Measurements from ENCODE around the gene PSEN2.

DNA sequence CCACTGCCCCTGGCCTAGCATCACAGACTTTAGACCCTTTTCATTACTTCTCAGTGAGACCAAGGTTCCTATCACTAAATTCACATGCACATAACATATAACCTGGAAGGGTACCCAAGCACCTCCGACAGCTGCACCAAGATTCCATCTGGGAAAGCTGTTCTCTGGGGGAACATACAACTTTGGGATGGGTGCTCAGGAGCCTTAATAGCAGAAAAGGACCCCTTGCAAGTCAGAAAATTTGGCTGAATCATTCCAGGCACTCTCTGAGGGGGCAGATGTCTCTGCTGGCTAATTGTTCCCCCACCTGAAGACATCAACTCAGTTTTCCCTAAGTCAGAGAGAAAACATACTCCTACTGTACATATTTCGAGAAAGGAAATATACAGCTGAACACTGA is 41.3 kb upstream of the PSEN2 start:
- TF ChIP-seq, protein P1, sequence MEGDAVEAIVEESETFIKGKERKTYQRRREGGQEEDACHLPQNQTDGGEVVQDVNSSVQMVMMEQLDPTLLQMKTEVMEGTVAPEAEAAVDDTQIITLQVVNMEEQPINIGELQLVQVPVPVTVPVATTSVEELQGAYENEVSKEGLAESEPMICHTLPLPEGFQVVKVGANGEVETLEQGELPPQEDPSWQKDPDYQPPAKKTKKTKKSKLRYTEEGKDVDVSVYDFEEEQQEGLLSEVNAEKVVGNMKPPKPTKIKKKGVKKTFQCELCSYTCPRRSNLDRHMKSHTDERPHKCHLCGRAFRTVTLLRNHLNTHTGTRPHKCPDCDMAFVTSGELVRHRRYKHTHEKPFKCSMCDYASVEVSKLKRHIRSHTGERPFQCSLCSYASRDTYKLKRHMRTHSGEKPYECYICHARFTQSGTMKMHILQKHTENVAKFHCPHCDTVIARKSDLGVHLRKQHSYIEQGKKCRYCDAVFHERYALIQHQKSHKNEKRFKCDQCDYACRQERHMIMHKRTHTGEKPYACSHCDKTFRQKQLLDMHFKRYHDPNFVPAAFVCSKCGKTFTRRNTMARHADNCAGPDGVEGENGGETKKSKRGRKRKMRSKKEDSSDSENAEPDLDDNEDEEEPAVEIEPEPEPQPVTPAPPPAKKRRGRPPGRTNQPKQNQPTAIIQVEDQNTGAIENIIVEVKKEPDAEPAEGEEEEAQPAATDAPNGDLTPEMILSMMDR (conservative IDR thresholded peaks at IDR 0.05): no peak
- no peak for TF ChIP-seq EZH2 (IDR thresholded peaks at IDR 0.05; ENCODE audit: low read depth)
